ENCODE data around the gene ALDH3B1.

The ALDH3B1 gene

GRCh38 chr11:68061508-68061907, 51.4 kb downstream of the ALDH3B1 start:
- no peak for TF ChIP-seq CTCF (IDR thresholded peaks at IDR 0.05; ENCODE audit: insufficient read depth, low read length, poor library complexity, severe bottlenecking)
- Histone ChIP-seq H3K36me3 (ENCODE audit: control insufficient read depth, insufficient read depth, low read length) (peaks cover 13% of the 10 kb centered on the region), H3K4me3 (replicated peaks; ENCODE audit: low read depth, low read length) (no peak overlapping the region), H3K27me3 (replicated peaks; ENCODE audit: control insufficient read depth, insufficient read depth, low read length) (no peaks in the 10 kb centered on the region)
- DNase-seq (ENCODE audit: extremely low read depth, insufficient read length): no peak

DNA sequence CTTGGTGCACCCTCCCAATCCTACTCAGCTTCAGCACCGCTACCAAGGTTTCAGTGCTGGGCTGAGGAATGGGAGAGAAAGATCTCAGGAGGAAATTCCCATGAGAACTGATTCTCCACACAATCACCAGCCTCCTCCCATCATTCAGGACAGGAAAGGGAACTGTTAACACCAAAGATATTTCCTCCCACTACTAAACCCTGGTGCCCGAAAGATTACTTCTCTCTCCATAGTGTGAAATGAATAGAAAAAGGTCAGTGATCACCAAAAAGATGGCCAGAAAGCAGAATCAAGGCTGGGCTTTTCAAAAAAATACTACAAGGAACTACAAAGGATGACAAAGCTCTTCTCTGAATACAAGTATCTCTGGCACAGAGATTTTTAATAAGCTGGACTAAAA, 54.8 kb downstream of the ALDH3B1 start:
- DNase-seq (ENCODE audit: extremely low read depth, insufficient read length): no peak
- Histone ChIP-seq H3K4me3 (replicated peaks; ENCODE audit: low read depth, low read length) (no peak overlapping the region), H3K27me3 (replicated peaks; ENCODE audit: control insufficient read depth, insufficient read depth, low read length) (no peaks in the 10 kb centered on the region), H3K36me3 (ENCODE audit: control insufficient read depth, insufficient read depth, low read length) (peaks cover 28% of the 10 kb centered on the region)
- TF ChIP-seq CTCF (IDR thresholded peaks at IDR 0.05; ENCODE audit: insufficient read depth, low read length, poor library complexity, severe bottlenecking): no peak

DNA sequence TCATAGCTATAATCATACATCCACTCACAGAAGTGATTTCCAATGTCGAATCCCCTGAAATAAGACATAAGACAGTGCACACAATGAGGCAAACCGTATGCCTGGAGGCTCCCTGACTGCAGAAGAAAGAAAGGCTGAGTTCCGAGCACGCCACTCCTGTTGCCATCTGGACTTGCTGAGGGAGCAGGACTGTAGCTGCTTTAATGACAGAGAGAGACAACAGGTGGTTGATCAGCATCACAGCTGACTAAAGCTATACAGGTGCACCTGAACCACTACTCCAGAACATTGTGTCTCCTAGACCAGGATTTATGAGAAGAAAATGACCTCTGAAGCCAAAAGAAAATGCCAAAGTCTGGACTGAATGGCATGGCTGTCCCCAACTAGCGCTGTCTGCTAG, 55.7 kb downstream of the ALDH3B1 start:
- Histone ChIP-seq H3K27me3 (replicated peaks; ENCODE audit: control insufficient read depth, insufficient read depth, low read length) (no peaks in the 10 kb centered on the region), H3K36me3 (ENCODE audit: control insufficient read depth, insufficient read depth, low read length) (peaks cover 28% of the 10 kb centered on the region), H3K4me3 (replicated peaks; ENCODE audit: low read depth, low read length) (no peak overlapping the region)
- DNase-seq (ENCODE audit: extremely low read depth, insufficient read length): no peak
- TF ChIP-seq CTCF (IDR thresholded peaks at IDR 0.05; ENCODE audit: insufficient read depth, low read length, poor library complexity, severe bottlenecking): no peak

- Histone ChIP-seq H3K27me3 (replicated peaks; ENCODE audit: control insufficient read depth, insufficient read depth, low read length) (no peaks in the 10 kb centered on the region), H3K36me3 (ENCODE audit: control insufficient read depth, insufficient read depth, low read length) (peaks cover 30% of the 10 kb centered on the region)
Measured at GRCh38 chr11:68066742-68067141, 56.6 kb downstream of the ALDH3B1 start.

DNA sequence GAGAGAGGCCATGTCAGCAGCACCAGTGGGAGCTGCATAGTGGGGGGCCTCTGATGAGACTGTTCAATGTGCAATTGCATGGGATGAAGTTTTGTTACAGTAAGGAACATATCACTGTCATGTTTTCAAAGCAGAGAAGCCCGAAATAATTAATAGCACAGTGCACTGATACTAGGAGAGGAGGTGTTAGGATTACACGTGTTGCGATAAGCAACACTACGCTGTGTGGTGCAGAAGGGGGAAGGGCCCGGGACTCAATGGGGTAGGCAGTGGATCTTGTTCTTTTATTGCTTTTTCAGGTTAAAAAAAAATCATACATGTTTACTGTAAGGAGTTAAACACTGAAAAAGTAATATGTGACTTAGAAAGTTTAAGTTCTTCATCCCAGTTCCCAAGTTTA, 57.9 kb downstream of the ALDH3B1 start:
- Histone ChIP-seq H3K4me3 (replicated peaks; ENCODE audit: low read depth, low read length) (no peak overlapping the region), H3K36me3 (ENCODE audit: control insufficient read depth, insufficient read depth, low read length) (peaks cover 28% of the 10 kb centered on the region), H3K27me3 (replicated peaks; ENCODE audit: control insufficient read depth, insufficient read depth, low read length) (no peaks in the 10 kb centered on the region)
- no peak for DNase-seq (ENCODE audit: extremely low read depth, insufficient read length)
- no peak for TF ChIP-seq CTCF (IDR thresholded peaks at IDR 0.05; ENCODE audit: insufficient read depth, low read length, poor library complexity, severe bottlenecking)

More at GRCh38 chr11:68066742-68067141, 56.6 kb downstream of the ALDH3B1 start:
- TF ChIP-seq CTCF (IDR thresholded peaks at IDR 0.05; ENCODE audit: insufficient read depth, low read length, poor library complexity, severe bottlenecking): no peak
- no peak overlapping the region for H3K4me3 ChIP-seq (replicated peaks; ENCODE audit: low read depth, low read length)
- DNase-seq (ENCODE audit: extremely low read depth, insufficient read length): no peak
